HG02571 (cell line): ENCODE data around the gene SPECC1.

Experiments
- ATAC-seq: cut with Tn5 transposase; IDR thresholded peaks from one replicate; pipeline ENCODE4 v1.9.1; 2021; ENCODE audit warnings: mild to moderate bottlenecking, moderate library complexity; ENCODE audit not compliant: unreplicated experiment

Gene SPECC1

GRCh38 chr17:20200865-20201458, 191.8 kb downstream of the SPECC1 start:
- no peak for ATAC-seq

- ATAC-seq = no peak
Observed at GRCh38 chr17:20202141-20202621, 193.0 kb downstream of the SPECC1 start.

DNA sequence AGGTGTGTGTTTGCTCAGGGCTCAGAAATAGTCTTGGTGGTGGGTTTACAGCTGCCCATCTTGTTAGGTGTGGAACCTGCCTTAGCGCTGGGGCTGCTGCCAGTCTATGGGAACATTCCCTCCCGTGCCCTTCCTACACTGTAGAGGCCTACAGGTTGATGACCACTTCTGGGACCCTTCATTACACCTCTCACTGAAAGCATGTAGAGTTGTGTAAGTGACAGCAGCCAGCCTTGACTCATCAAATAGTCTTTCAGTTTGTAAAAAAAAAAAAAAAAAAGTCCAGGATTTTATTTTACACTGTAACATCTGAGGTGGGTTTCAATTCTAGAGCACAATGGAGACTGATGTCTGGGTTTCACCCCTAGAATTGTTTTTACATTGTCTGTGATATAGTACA, 193.9 kb downstream of the SPECC1 start:
- no peak for ATAC-seq

DNA sequence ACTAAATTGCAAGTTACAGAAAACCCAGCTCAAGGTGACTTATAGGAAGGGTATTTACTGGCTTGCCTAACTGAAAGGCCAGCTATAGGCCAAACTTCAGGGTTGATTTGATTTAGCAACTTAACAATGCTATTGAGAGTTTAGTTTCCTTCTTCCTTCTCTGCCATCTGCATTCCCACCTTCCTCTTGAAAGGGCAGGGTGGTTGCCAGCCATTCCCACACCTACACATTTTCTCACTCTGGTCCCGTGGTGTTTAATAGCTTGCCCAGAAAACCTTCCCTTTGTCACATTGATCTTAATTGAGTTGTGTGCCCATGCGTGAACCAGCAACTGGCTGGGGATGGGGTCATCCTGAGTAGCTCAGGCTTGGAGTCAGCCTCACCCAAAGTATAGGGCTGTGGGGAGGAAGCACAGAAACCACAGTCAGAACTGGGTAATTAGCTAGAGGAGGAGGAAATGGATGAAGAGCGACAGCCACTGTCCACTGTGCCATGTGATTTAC, 194.7 kb downstream of the SPECC1 start:
- ATAC-seq = no peak

DNA sequence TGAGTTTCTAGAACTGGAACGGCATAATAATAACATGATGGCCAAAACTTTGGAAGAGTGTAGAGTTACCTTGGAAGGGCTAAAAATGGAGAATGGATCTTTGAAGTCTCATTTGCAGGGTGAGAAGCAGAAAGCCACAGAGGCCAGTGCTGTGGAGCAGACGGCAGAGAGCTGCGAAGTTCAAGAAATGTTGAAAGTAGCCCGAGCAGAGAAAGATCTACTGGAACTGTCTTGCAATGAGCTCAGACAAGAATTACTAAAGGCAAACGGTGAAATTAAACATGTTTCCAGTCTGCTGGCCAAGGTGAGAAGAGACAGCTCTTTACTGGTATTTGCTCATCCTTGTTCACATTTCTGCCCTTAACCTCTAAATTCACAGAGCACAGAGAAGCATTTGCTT, 196.4 kb downstream of the SPECC1 start:
- ATAC-seq = no peak

DNA sequence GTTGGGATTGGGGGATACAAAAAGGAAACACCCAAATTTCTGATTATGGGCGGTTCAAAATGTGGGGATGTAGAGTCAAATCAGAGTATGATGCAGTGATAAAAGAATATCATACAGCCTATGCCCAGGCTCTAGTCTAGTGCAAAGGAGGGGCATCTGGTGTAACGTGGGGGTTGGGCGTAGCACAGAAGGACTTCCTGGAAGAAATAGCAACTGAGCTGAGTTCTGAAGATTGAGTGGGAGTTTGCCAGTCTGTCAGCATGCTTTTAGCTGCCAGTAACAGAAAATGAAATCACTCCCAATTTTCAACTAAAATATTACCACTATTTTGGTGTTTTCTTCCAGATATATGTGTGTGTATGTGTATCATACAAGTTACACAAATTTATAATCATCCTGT, 196.9 kb downstream of the SPECC1 start:
- no peak for ATAC-seq

DNA sequence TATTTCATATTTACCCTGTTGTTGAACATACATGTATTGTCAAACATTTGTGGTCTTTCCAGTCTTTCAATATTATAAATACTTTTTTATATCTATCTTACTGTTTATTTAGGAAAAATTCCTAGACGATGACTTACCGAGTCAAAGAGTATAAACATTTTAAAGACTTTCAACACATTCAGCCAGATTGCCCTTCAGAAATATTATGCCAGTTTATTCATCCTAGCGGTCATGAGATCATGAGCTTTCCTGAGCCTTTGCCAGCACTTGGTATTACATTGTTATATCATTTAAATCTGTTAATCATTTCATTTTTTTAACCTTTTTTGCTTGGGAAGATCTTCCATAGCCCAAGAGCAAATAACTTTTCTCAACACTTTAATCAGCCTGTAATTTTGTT, 197.4 kb downstream of the SPECC1 start:
- ATAC-seq = no peak

- no peak for ATAC-seq
Observed at GRCh38 chr17:20207262-20207985, 198.3 kb downstream of the SPECC1 start.

GRCh38 chr17:20208717-20209116, 199.6 kb downstream of the SPECC1 start:
- ATAC-seq = no peak

DNA sequence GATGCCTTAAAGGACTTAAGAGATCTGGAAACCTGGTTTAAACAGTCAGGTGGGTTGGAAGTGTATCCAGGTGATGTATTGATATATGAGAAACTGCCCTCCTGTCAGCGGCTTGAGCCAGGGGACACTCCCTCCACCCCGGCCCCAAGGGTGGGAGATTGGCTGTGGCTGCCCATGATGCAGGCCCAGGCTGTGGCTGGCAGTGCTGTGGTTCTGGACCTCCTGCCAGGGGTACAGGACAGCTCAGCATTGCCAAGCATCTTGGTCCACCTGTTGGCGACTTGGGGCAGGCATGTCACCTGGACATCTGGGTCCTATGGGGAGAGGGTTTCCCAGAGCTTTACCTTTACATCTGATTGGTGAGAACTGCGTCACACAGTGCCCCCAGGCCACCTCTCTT, 201.0 kb downstream of the SPECC1 start:
- no peak for ATAC-seq

GRCh38 chr17:20210614-20211013, 201.5 kb downstream of the SPECC1 start:
- no peak for ATAC-seq

- ATAC-seq = no peak
Observed at GRCh38 chr17:20211246-20211645, 202.1 kb downstream of the SPECC1 start.

DNA sequence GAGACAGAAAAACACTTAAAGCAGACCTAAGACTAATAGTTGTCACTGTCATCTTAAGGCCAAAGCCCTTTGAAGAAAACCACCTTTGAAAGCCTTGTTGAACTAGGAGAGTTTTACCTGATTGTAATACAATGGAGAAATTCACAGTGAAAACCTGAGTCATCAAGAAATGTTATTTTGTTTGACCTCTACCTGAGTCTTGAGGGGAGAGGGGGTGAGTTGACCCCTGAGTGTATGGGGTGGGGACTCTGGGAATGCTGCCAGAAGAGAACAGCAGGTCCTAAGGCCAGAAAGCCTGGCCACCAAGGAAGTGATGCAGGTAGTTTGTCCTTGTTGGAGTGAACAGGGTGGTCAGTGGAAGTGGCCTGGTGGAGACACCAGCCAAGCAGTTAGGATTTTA, 204.3 kb downstream of the SPECC1 start:
- ATAC-seq = no peak

DNA sequence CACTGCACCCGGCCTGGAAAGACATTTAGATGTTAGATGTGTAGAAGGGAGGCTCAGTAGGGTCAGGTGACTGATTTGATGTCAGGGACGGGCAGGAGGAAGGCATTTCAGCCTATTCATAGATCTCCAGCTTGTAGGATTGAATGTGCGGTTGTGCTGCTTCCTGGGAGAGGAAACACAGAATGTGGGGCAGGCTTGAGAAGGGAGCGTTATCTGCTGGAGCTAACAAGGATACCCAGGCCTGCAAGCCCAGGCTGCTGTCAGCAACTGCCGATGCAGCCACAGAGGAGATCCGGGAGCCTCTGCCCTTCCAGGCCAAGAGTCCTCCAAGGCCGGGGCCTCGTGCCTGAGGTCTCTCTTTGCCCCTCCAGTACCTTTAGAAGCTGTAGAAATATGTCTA, 205.6 kb downstream of the SPECC1 start:
- ATAC-seq = no peak

DNA sequence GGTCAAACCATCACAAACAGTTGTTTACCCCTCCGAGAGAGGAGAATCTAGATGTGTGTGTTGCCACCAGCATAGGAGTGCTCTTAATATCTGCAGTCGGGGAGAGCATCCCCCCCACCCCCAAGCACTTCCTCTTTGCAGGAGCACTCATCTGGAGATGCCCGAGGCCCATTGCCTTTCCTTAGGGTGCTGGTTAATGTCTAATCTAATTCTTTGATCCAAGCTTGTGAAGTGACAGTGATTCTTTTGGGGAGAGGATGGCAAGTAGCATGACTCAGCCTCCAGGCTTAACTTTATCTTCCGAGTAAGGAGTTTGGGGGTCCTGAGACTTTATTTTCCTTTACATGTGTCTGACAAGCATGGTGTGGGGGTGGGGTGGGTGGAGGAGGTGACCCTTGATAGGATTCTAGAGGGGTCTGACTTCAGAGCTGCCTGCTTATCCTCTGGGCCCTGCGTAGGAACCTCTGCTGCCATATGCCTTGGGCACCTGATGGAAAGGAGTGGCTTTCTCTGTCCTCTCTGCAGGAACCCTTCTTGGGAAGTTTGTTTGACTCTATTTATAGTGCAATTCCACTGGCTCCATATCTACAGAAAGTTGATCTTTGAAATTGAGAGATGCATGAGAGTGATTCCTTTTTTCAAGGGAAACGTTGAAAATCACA, 207.1 kb downstream of the SPECC1 start:
- no peak for ATAC-seq

GRCh38 chr17:20216853-20217252, 207.7 kb downstream of the SPECC1 start:
- ATAC-seq = no peak

GRCh38 chr17:20217677-20218076, 208.5 kb downstream of the SPECC1 start:
- ATAC-seq = no peak

- no peak for ATAC-seq
Observed at GRCh38 chr17:20218272-20218671, 209.1 kb downstream of the SPECC1 start.

GRCh38 chr17:20223808-20224328, 214.7 kb downstream of the SPECC1 start:
- ATAC-seq = no peak

GRCh38 chr17:20224379-20224778, 215.2 kb downstream of the SPECC1 start:
- ATAC-seq = no peak
